Kidney epithelial cell (primary cell): ENCODE data around the gene SOCS2. TPM values are rescaled to one million over a fixed set of nuclear protein-coding genes. Genes with fewer than 3 reads are reported as not detected.

Experiments used
- DNase-seq: peaks from one replicate; pipeline ENCODE4 v3.0.0-alpha.2; 2010; ENCODE audit warnings: low read depth
- H3K27me3 ChIP-seq: 2 replicates; pipeline ENCODE4 v1.6.0; 2011; ENCODE audit warnings: low read length; ENCODE audit not compliant: control insufficient read depth, insufficient read depth
- H3K36me3 ChIP-seq: 2 replicates; pipeline ENCODE4 v1.5.1; 2011; ENCODE audit warnings: low read length; ENCODE audit not compliant: control insufficient read depth, insufficient read depth
- H3K4me3 ChIP-seq: 2 replicates; pipeline ENCODE4 v1.5.1; 2011; ENCODE audit warnings: low read depth, mild to moderate bottlenecking, control low read depth, low read length
- total RNA-seq: library from RNA; depleted of rRNA; stranded (reverse); fragments of >200 nt; gene quantifications from 2 replicates; pipeline ENCODE4 v1.2.3, GENCODE V29; 2015
- TF ChIP-seq, protein P1 (sequence below): IDR thresholded peaks from 2 replicates; pipeline ENCODE4 v1.5.1; 2011; ENCODE audit warnings: mild to moderate bottlenecking, moderate library complexity, low read length, control low read depth, inconsistent platforms; ENCODE audit not compliant: insufficient read depth, poor library complexity, severe bottlenecking

Gene SOCS2
- total RNA-seq, 1 donor from 2014 or later: 33.8 TPM

DNA sequence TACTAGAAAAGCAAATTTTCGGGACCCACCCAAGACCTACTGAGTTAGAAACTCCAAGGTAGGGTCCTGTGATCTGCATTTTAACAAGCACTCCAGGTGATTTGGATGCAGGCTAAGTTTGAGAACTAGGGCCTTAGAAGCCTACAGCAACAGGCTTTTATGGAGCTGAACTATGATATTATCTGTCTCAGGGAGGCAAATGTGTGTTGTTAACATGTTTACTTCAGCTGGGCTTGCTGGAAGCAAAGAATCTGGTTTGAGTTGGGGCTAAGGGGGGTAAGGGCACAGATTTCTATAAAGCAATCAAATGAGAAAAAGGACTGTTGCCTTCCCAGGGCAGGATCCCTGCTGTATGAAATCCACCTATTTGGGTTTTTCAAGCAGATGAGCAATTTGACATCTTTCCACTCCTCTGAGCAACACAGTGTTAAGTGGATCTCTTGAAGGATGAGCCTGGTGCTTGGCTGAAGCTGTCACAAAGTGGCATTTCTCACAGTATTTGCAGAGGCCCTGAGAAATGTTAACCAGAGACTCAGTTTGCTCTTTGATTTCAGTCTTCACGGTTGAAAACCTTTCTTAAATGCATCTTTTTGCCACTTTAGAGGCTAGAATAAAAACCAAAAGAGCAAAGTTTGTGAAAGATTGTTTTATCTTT, 36.2 kb upstream of the SOCS2 start:
- H3K27me3 ChIP-seq: no peaks in the 10 kb centered on the region
- no peak for DNase-seq

DNA sequence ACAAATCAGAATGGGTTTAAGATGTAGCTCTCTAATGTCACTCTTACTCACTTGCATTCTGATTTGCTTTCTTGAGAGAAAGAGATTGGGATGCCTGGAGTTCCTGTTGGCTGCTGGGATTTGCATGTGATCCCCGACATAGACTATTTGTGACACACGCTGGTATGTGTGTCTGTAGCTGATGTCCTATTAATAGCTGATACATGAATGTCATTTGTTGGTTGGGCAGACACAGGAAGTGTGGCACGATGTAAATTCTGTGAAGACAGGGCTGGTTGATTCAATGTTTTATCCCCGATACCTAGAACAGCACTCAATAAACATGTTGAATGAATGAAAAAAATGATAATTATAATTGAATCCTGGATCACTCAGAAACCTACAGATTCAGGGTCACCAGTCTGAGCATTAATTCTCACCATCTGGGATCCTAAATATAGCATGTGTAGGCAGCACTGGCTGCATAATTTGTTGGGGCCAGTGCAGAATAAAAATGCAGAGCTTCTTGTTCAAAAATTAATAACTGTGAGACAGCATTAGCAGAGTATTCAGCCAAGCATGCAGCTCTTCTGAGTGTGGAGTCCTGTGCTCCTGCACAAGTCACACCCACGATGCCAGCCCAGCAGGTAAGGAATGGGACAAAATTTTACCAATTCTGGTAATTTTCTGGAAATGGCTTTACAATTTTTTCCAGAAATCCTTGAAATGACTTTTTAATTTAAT, 35.5 kb upstream of the SOCS2 start:
- DNase-seq: no peak
- H3K27me3 ChIP-seq: no peaks in the 10 kb centered on the region
- H3K36me3 ChIP-seq: no peaks in the 10 kb centered on the region
- no peak overlapping the region for H3K4me3 ChIP-seq
- TF ChIP-seq, protein P1, sequence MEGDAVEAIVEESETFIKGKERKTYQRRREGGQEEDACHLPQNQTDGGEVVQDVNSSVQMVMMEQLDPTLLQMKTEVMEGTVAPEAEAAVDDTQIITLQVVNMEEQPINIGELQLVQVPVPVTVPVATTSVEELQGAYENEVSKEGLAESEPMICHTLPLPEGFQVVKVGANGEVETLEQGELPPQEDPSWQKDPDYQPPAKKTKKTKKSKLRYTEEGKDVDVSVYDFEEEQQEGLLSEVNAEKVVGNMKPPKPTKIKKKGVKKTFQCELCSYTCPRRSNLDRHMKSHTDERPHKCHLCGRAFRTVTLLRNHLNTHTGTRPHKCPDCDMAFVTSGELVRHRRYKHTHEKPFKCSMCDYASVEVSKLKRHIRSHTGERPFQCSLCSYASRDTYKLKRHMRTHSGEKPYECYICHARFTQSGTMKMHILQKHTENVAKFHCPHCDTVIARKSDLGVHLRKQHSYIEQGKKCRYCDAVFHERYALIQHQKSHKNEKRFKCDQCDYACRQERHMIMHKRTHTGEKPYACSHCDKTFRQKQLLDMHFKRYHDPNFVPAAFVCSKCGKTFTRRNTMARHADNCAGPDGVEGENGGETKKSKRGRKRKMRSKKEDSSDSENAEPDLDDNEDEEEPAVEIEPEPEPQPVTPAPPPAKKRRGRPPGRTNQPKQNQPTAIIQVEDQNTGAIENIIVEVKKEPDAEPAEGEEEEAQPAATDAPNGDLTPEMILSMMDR: no peak

More for the DNA sequence above, 36.2 kb upstream of the SOCS2 start:
- TF ChIP-seq, protein P1: no peak
- Histone ChIP-seq H3K4me3 (no peak overlapping the region), H3K36me3 (no peaks in the 10 kb centered on the region)

DNA sequence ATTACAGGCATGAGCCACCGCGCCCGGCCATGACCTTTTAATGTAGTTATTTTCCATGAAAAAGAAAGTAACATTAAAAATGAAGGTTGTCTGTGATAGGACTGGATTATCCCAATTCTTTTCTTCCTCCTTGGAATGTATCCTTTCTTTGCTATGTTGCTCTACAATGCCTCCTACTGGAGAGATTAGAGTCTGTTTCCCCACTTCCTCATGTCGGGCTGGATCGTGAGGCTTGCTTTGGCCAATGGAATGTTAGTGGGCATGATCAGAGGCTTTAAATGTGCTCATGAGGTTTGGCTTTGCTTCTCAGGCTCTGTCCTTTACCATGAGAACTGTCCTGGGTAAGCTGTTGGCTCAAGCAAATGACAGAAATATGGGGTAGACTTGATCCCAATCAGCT, 34.7 kb upstream of the SOCS2 start:
- DNase-seq: no peak
- no peak overlapping the region for H3K4me3 ChIP-seq
- no peaks in the 10 kb centered on the region for H3K27me3 ChIP-seq
- no peaks in the 10 kb centered on the region for H3K36me3 ChIP-seq
- TF ChIP-seq, protein P1: no peak

DNA sequence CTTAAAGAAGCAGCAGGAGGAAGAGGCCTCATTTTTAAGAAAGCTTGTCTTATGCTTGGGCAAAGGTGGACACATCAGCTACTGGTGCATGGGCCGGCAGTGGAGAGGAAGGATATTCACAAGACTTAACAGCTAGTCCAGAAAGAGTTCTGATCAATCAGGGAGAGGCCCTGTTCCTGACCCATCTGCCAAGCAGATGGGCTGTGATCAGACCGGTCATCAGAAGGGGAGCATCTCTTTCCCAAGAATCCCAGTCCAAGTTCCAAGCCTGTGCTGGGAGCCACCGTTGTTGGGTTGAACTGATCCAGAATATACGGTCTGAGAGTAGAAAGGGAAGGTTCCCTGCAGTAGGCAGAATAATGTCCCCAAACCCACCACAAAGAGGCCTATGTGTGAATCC, 32.7 kb upstream of the SOCS2 start:
- no peaks in the 10 kb centered on the region for H3K36me3 ChIP-seq
- DNase-seq: no peak
- H3K4me3 ChIP-seq: no peak overlapping the region
- H3K27me3 ChIP-seq: no peaks in the 10 kb centered on the region
- TF ChIP-seq, protein P1: no peak

DNA sequence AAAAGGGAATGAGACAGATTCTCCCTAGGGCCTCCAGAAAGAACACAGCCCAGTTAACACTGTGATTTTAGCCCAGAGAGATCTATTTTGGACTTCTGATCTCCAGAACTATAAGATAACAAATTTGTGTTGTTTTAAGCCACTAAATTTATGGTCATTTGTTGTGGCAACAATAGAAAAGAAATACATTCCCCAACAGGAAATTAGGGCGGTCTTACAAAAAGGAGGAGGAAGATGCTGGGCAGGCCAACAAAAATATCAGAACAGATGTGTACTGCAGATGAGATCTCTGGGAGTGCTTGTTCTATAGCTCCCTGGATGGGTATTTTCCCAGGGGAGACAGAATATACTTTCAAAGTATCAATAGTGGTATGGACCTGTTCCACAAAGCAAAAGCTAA, 32.0 kb upstream of the SOCS2 start:
- Histone ChIP-seq H3K27me3 (no peaks in the 10 kb centered on the region), H3K36me3 (no peaks in the 10 kb centered on the region), H3K4me3 (no peak overlapping the region)
- TF ChIP-seq, protein P1: no peak
- no peak for DNase-seq
